ENCODE data around the gene GAS2L2. TPM values are rescaled to one million over a fixed set of nuclear protein-coding genes. Genes with fewer than 3 reads are reported as not detected.

The GAS2L2 gene
- total RNA-seq, 2 experiments from 2014 or later: 0.07 TPM; not detected in 1

- Mint-ChIP-seq H3K36me3 (ENCODE audit: low read depth) (no peaks in the 10 kb centered on the region), H3K9me3 (ENCODE audit: low read depth) (no peaks in the 10 kb centered on the region), H3K27me3 (peaks cover 37% of the 10 kb centered on the region), H3K4me1 (peaks cover 23% of the 10 kb centered on the region), H3K4me3 (no peak overlapping the region), H3K27ac (no peak overlapping the region)
- ATAC-seq (no peak), DNase-seq (no peak)
- ChIA-PET POLR2A (no interaction called here), CTCF (interaction anchor here (0.7 to 6.5 kb wide), 5 partner anchors 14 to 132 kb away, joined by 3 to 99 read pairs (median 4); no protein-coding TSS in a partner anchor)
- intact Hi-C loops (cut with DNase I, micrococcal nuclease): loop anchor here (5.0 to 10.0 kb wide), 4 partner anchors 208 to 750 kb away; partner anchors contain the start of gene SLFN12L (in 1 of the 2)
These were observed 8.2 kb downstream of the GAS2L2 start for GRCh38 chr17:35744830-35745229.

GRCh38 chr17:35743626-35744328 lies 9.3 kb downstream of the GAS2L2 start:
- no peaks in the 10 kb centered on the region for H3K9me3 Mint-ChIP-seq (ENCODE audit: low read depth)
- no peaks in the 10 kb centered on the region for H3K36me3 Mint-ChIP-seq (ENCODE audit: low read depth)
- H3K4me3 Mint-ChIP-seq: no peak overlapping the region
- CTCF ChIA-PET: interaction anchor here (0.6 to 1.7 kb wide), 4 partner anchors 11 to 129 kb away, joined by 3 to 5 read pairs (median 4); no protein-coding TSS in a partner anchor
- peaks cover 15% of the 10 kb centered on the region for H3K4me1 Mint-ChIP-seq
- POLR2A ChIA-PET: no interaction called here
- intact Hi-C loops (cut with DNase I, micrococcal nuclease): loop anchor here (10.0 kb wide), 2 partner anchors 429 to 749 kb away; no protein-coding TSS in a partner anchor
- H3K27ac Mint-ChIP-seq: no peak overlapping the region
- DNase-seq (peak; percentile 54), ATAC-seq (no peak)
- H3K27me3 Mint-ChIP-seq: peaks cover 31% of the 10 kb centered on the region

DNA sequence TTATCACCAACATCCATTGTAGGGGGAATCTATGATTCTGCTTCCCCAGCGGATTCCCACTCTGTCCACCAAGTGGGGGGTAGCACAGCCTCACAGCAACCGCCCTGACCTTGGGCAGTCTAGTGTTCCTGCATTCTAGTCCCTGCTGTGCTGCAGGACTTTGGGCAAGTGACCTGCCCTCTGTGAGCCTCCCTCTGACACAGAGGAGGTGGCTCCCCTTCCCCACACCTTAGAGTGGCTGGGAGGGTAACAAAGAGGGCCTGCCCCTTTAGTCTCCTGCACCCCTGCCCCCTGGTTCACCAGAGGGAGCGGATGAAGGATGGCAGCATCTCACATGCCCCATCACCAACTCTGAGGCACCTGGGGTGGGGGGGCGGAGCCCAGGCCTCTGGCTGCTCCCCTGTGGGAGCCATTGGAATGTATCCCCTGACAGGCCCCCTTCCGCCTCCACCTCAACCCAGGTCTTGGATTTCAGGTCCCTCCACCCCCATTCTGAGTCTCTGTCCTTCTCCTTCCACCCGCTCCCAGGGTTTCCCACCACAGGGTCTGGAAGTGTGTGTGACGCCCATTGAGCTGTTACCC lies 10.1 kb downstream of the GAS2L2 start:
- DNase-seq (no peak), ATAC-seq (no peak)
- H3K27me3 Mint-ChIP-seq: peaks cover 28% of the 10 kb centered on the region
- no peak overlapping the region for H3K27ac Mint-ChIP-seq
- no peak overlapping the region for H3K4me3 Mint-ChIP-seq
- H3K9me3 Mint-ChIP-seq (ENCODE audit: low read depth): no peaks in the 10 kb centered on the region
- H3K36me3 Mint-ChIP-seq (ENCODE audit: low read depth): no peaks in the 10 kb centered on the region
- ChIA-PET POLR2A (no interaction called here), CTCF (interaction anchor here (1.0 to 1.7 kb wide), 3 partner anchors 10 to 128 kb away, joined by 3 to 5 read pairs (median 4); no protein-coding TSS in a partner anchor)
- intact Hi-C loops (cut with DNase I, micrococcal nuclease): loop anchor here (10.0 kb wide), 2 partner anchors 428 to 748 kb away; no protein-coding TSS in a partner anchor
- peaks cover 7% of the 10 kb centered on the region for H3K4me1 Mint-ChIP-seq

GRCh38 chr17:35742496-35742895 lies 10.5 kb downstream of the GAS2L2 start:
- H3K4me1 Mint-ChIP-seq: peaks cover 7% of the 10 kb centered on the region
- intact Hi-C loops (cut with DNase I, micrococcal nuclease): loop anchor here (10.0 kb wide), 2 partner anchors 428 to 748 kb away; no protein-coding TSS in a partner anchor
- no peak for DNase-seq
- H3K27ac Mint-ChIP-seq: no peak overlapping the region
- no peaks in the 10 kb centered on the region for H3K9me3 Mint-ChIP-seq (ENCODE audit: low read depth)
- CTCF ChIA-PET: no interaction called here
- POLR2A ChIA-PET: no interaction called here
- H3K4me3 Mint-ChIP-seq: no peak overlapping the region
- no peaks in the 10 kb centered on the region for H3K36me3 Mint-ChIP-seq (ENCODE audit: low read depth)
- peaks cover 28% of the 10 kb centered on the region for H3K27me3 Mint-ChIP-seq
- no peak for ATAC-seq

- POLR2A ChIA-PET: interaction anchor here (0.6 kb wide), 1 partner anchor 124 kb away, joined by 3 read pairs; no protein-coding TSS in a partner anchor
These were observed 11.8 kb downstream of the GAS2L2 start for GRCh38 chr17:35740997-35741931.

DNA sequence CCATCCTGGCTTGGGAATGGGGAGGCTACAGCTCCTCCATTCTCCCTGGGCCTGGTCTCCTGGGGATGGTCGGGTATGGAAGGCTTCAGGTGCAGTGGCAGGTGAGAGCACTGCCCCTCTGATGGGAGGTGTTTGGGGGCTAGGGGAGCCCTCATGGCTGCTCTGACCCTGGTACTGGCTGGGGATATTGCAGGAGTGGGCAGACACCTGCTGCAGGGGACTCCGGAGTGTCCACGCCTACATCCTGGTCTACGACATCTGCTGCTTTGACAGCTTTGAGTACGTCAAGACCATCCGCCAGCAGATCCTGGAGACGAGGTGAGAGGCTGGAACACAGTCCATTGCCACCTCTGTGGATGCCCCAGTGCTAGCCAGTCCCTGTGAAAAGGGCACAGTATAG lies 12.8 kb downstream of the GAS2L2 start:
- Mint-ChIP-seq H3K4me1 (peaks cover 7% of the 10 kb centered on the region), H3K9me3 (ENCODE audit: low read depth) (no peaks in the 10 kb centered on the region), H3K27me3 (peaks cover 26% of the 10 kb centered on the region), H3K36me3 (ENCODE audit: low read depth) (no peaks in the 10 kb centered on the region), H3K4me3 (no peak overlapping the region), H3K27ac (no peak overlapping the region)
- DNase-seq (no peak), ATAC-seq (no peak)
- POLR2A ChIA-PET: no interaction called here
- intact Hi-C loops (cut with DNase I, micrococcal nuclease): loop anchor here (10.0 kb wide), 2 partner anchors 425 to 745 kb away; no protein-coding TSS in a partner anchor
- CTCF ChIA-PET: interaction anchor here (1.3 kb wide), 1 partner anchor 127 kb away, joined by 5 read pairs; no protein-coding TSS in a partner anchor

More at GRCh38 chr17:35740997-35741931, 11.8 kb downstream of the GAS2L2 start:
- CTCF ChIA-PET: interaction anchor here (0.6 to 1.0 kb wide), 3 partner anchors 68 to 152 kb away, joined by 3 to 4 read pairs (median 3); partner anchors contain the start of gene TAF15
- Mint-ChIP-seq H3K27me3 (peaks cover 28% of the 10 kb centered on the region), H3K4me3 (peak overlapping the region; percentile 43), H3K9me3 (ENCODE audit: low read depth) (no peaks in the 10 kb centered on the region), H3K27ac (no peak overlapping the region), H3K4me1 (peaks cover 7% of the 10 kb centered on the region), H3K36me3 (ENCODE audit: low read depth) (no peaks in the 10 kb centered on the region)
- DNase-seq (peak; percentile 51), ATAC-seq (peak; percentile 78)
- intact Hi-C loops (cut with DNase I, micrococcal nuclease): loop anchor here (10.0 kb wide), 2 partner anchors 426 to 746 kb away; no protein-coding TSS in a partner anchor

DNA sequence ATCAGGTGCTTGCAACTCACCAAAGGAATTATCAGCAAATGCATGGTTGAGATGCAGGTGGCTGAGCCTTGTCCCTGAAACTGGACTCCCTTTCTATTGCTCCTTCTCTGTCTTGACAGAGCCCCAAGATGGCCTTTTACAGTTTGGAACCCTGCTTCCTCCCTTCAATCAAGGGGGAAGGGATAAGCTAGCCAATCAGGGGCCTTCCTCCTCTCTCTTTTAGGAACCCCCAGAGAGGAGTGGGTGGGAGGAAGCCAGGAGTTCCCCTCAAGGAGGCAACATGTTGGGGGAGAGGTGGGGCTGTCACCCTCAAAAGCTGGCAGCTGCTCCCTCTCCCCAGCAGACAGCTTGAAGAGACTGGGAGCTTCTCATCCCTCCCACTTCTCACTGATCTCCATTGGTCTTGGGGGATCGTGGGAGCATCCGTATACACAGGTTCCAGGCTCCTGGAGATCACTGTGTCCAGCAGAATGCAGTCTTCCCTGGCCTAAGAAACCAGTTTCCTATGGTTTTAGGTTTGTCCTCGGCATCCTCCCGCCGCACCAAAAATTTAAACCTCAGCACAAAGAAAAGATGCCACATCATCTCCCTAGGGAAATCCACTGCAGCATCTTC lies 14.4 kb downstream of the GAS2L2 start:
- DNase-seq (no peak), ATAC-seq (no peak)
- intact Hi-C loops (cut with DNase I, micrococcal nuclease): no loop called here
- CTCF ChIA-PET: interaction anchor here (0.7 to 1.1 kb wide), 2 partner anchors 9 to 26 kb away, joined by 3 to 4 read pairs; no protein-coding TSS in a partner anchor
- Mint-ChIP-seq H3K9me3 (ENCODE audit: low read depth) (no peaks in the 10 kb centered on the region), H3K36me3 (ENCODE audit: low read depth) (no peaks in the 10 kb centered on the region), H3K4me1 (peaks cover 7% of the 10 kb centered on the region), H3K27me3 (peaks cover 22% of the 10 kb centered on the region), H3K27ac (no peak overlapping the region), H3K4me3 (no peak overlapping the region)
- POLR2A ChIA-PET: no interaction called here

GRCh38 chr17:35736236-35736635 lies 16.8 kb downstream of the GAS2L2 start:
- ChIA-PET CTCF (interaction anchor here (1.1 kb wide), 2 partner anchors 11 to 122 kb away, joined by 3 read pairs; no protein-coding TSS in a partner anchor), POLR2A (no interaction called here)
- no peak for DNase-seq
- no peak overlapping the region for H3K27ac Mint-ChIP-seq
- H3K4me3 Mint-ChIP-seq: no peak overlapping the region
- H3K4me1 Mint-ChIP-seq: peaks cover under 1% of the 10 kb centered on the region
- no peak for ATAC-seq
- H3K27me3 Mint-ChIP-seq: peaks cover 9% of the 10 kb centered on the region
- no peaks in the 10 kb centered on the region for H3K36me3 Mint-ChIP-seq (ENCODE audit: low read depth)
- intact Hi-C loops (cut with DNase I, micrococcal nuclease): no loop called here
- no peaks in the 10 kb centered on the region for H3K9me3 Mint-ChIP-seq (ENCODE audit: low read depth)

- no peak for ATAC-seq
- Mint-ChIP-seq H3K4me1 (peaks cover 11% of the 10 kb centered on the region), H3K27ac (no peak overlapping the region), H3K36me3 (ENCODE audit: low read depth) (no peaks in the 10 kb centered on the region), H3K9me3 (ENCODE audit: low read depth) (no peaks in the 10 kb centered on the region), H3K27me3 (peaks cover 5% of the 10 kb centered on the region), H3K4me3 (no peak overlapping the region)
- ChIA-PET POLR2A (interaction anchor here (0.5 kb wide), 1 partner anchor 571 kb away, joined by 3 read pairs; no protein-coding TSS in a partner anchor), CTCF (interaction anchor here (1.1 kb wide), 1 partner anchor 12 kb away, joined by 3 read pairs; no protein-coding TSS in a partner anchor)
- intact Hi-C loops (cut with DNase I, micrococcal nuclease): no loop called here
- no peak for DNase-seq
These were observed 17.8 kb downstream of the GAS2L2 start for GRCh38 chr17:35735036-35735805.

- peaks cover 16% of the 10 kb centered on the region for H3K4me1 Mint-ChIP-seq
- no peaks in the 10 kb centered on the region for H3K27me3 Mint-ChIP-seq
- H3K9me3 Mint-ChIP-seq (ENCODE audit: low read depth): no peaks in the 10 kb centered on the region
- H3K27ac Mint-ChIP-seq: no peak overlapping the region
- no peaks in the 10 kb centered on the region for H3K36me3 Mint-ChIP-seq (ENCODE audit: low read depth)
- DNase-seq (no peak), ATAC-seq (no peak)
- CTCF ChIA-PET: no interaction called here
- intact Hi-C loops (cut with DNase I, micrococcal nuclease): loop anchor here in 1 of 2 experiments (5.0 kb wide), 1 partner anchor 592 kb away; the partner anchor contains the start of gene NLE1
- no peak overlapping the region for H3K4me3 Mint-ChIP-seq
- POLR2A ChIA-PET: no interaction called here
These were observed 18.6 kb downstream of the GAS2L2 start for GRCh38 chr17:35734396-35734795.
